Measurements from ENCODE around the gene PZP.

DNA sequence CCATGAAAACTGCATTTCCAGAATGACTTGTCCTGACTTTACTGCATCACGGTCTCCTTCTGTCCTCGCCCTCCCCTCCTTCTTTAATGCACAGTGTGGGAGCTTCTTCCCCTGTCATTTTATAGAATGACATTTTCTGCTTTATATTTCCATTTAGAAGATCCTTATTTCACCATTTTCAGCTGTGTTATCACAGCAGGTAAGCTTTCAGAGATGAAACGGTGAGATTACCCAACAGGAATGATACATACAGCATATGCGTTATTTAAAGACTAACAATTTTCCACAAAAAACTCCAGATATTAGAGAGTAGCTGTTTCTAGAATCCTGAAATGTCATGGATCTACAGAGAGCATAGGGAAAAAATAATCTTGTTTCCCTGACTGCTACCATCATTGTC, 27.3 kb upstream of the PZP start:
- no peak for TF ChIP-seq CTCF (IDR thresholded peaks at IDR 0.05 in 4 of 5, conservative IDR thresholded peaks at IDR 0.05 in 1 of 5)
- no peak for TF ChIP-seq POLR2A (IDR thresholded peaks at IDR 0.05)

All from gastrocnemius medialis (tissue), 4 donors.